GM12892 (cell line): Measurements from ENCODE around the gene TMTC2.

Experiments used
- POLR2A ChIP-seq: IDR thresholded peaks from 2 replicates; pipeline ENCODE4 v1.6.1; 2011; ENCODE audit warnings: low read depth, low read length, control low read depth
- POLR2AphosphoS5 ChIP-seq: IDR thresholded peaks from 2 replicates; pipeline ENCODE4 v1.6.1; 2011; ENCODE audit warnings: low read depth, low read length, control low read depth
- TAF1 ChIP-seq: IDR thresholded peaks from 2 replicates; pipeline ENCODE4 v1.6.1; 2011; ENCODE audit warnings: low read depth, mild to moderate bottlenecking, control low read depth, low read length, borderline replicate concordance

DNA sequence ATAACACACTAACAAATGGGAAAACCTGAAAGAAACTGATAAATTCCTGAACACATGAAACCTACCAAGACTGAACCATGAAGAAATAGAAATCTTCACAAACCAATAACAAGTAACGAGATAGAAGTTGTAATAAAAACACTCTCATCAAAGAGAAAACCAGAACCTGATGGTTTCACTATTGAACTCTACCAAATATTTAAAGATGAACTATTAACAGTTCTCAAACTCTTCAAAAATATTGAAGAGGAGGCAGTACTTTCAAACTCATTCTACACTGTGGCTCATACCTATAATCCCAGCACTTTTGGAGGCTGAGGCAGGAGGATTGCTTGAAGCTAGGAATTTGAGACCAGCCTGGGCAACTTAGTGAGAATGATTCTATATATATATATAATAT, 48.4 kb upstream of the TMTC2 start:
- TF ChIP-seq POLR2AphosphoS5, result no peak
- TF ChIP-seq TAF1, result no peak
- no peak for TF ChIP-seq POLR2A
